OCI-LY7 (cell line): ENCODE results near the gene RAPGEF6. TPM values are rescaled to one million over a fixed set of nuclear protein-coding genes. Genes with fewer than 3 reads are reported as not detected.

Experiments used
- BruUV-seq: library from RNA; stranded (reverse); fragments of 400-500 nt; replicated peaks from 2 replicates; lab custom pipeline; 2021; lab: Mats Ljungman, UMichigan
- CTCF ChIA-PET: fragments of 300-600 bp; sonication (Branson Sonifier 250); formaldehyde crosslinking; loops from one replicate; lab custom pipeline; 2022; ENCODE audit warnings: antibody characterized with exemption; ENCODE audit not compliant: unreplicated experiment; lab: Charles Lee
- POLR2A ChIA-PET: fragments of 300-600 bp; sonication (Branson Sonifier 250); formaldehyde crosslinking; loops from one replicate; lab custom pipeline; 2022; ENCODE audit warnings: antibody characterized with exemption; lab: Charles Lee
- DNase-seq: peaks from one replicate; pipeline ENCODE4 v3.0.0-alpha.2; 2015; ENCODE audit warnings: low spot score
- H2AFZ ChIP-seq: fragments of 200-600 bp; sonication (generic), shearing (Covaris generic); 2 replicates; pipeline ENCODE4 v1.6.1; 2014; ENCODE audit warnings: mild to moderate bottlenecking, antibody characterized with exemption, low read length, moderate library complexity
- H3K27ac ChIP-seq: fragments of 200-600 bp; sonication (generic); 2 replicates; pipeline ENCODE4 v1.5.1; 2014; ENCODE audit warnings: mixed run types, low read depth, mild to moderate bottlenecking, moderate library complexity, low read length, inconsistent platforms; ENCODE audit not compliant: poor library complexity, severe bottlenecking
- H3K36me3 ChIP-seq: fragments of 200-600 bp; sonication (generic); 2 replicates; pipeline ENCODE4 v1.6.1; 2014; ENCODE audit warnings: mild to moderate bottlenecking, antibody characterized with exemption, low read length, moderate library complexity, mixed read lengths; ENCODE audit not compliant: insufficient read depth
- H3K4me1 ChIP-seq: fragments of 200-600 bp; sonication (generic); 2 replicates; pipeline ENCODE4 v1.5.1; 2014; ENCODE audit warnings: mild to moderate bottlenecking, low read length; ENCODE audit not compliant: insufficient read depth, poor library complexity, severe bottlenecking
- H3K4me2 ChIP-seq: fragments of 200-600 bp; sonication (generic); 2 replicates; pipeline ENCODE4 v1.6.1; 2014; ENCODE audit warnings: mild to moderate bottlenecking, low read length
- H3K4me3 ChIP-seq: fragments of 200-600 bp; sonication (generic); 2 replicates; pipeline ENCODE4 v1.5.1; 2014; ENCODE audit warnings: mild to moderate bottlenecking, low read depth, low read length; ENCODE audit not compliant: poor library complexity, severe bottlenecking
- H3K79me2 ChIP-seq: fragments of 200-600 bp; sonication (generic); 2 replicates; pipeline ENCODE4 v1.6.1; 2016; ENCODE audit warnings: low read depth, mild to moderate bottlenecking, low read length, moderate library complexity, mixed read lengths; ENCODE audit not compliant: insufficient read depth
- H3K9me2 ChIP-seq: fragments of 200-600 bp; sonication (generic); 2 replicates; pipeline ENCODE4 v1.6.1; 2016; ENCODE audit warnings: mild to moderate bottlenecking, low read length, mixed read lengths; ENCODE audit not compliant: insufficient read depth
- H3K9me3 ChIP-seq: fragments of 200-600 bp; sonication (generic); 2 replicates; pipeline ENCODE4 v1.6.1; 2014; ENCODE audit warnings: mild to moderate bottlenecking, mixed run types, low read length, mixed read lengths
- H4K20me1 ChIP-seq: fragments of 200-600 bp; sonication (generic); 2 replicates; pipeline ENCODE4 v1.6.1; 2014; ENCODE audit warnings: mild to moderate bottlenecking, antibody characterized with exemption, low read length, moderate library complexity, mixed read lengths; ENCODE audit not compliant: insufficient read depth
- CTCF ChIP-seq: fragments of 200-600 bp; sonication (generic); conservative IDR thresholded peaks from 2 replicates; pipeline ENCODE4 v1.5.1; 2014; ENCODE audit warnings: mild to moderate bottlenecking, antibody characterized with exemption, low read length, moderate library complexity, mixed read lengths
- EZH2phosphoT487 ChIP-seq: fragments of 200-600 bp; sonication (generic); IDR thresholded peaks from 2 replicates; pipeline ENCODE4 v1.6.1; 2018; ENCODE audit warnings: low read depth, borderline replicate concordance, mild to moderate bottlenecking, mixed run types, antibody characterized with exemption, low read length, moderate library complexity, mixed read lengths
- intact Hi-C: fragments of 100-400 bp; cut with micrococcal nuclease; formaldehyde crosslinking; loops from one replicate; pipeline ENCODE4 v1.10.0; 2022; ENCODE audit not compliant: unreplicated experiment
- total RNA-seq, 2 experiments: library from RNA; depleted of rRNA in 1 of 2; stranded (reverse); fragments of >200 nt in 1 of 2; shearing (Covaris generic) in 1 of 2; gene quantifications; 2 replicates each; pipeline ENCODE4 v1.2.3, GENCODE V29; 2014 to 2022

The RAPGEF6 gene
- total RNA-seq, 2 experiments from 2014 or later = 39.6 to 50.8 TPM

GRCh38 chr5:131589510-131590348 lies 45.3 kb downstream of the RAPGEF6 start:
- H3K4me3 ChIP-seq = no peak overlapping the region
- H3K9me3 ChIP-seq = no peaks in the 10 kb centered on the region
- peaks cover 84% of the 10 kb centered on the region for H3K79me2 ChIP-seq
- H3K4me2 ChIP-seq = no peak overlapping the region
- ChIA-PET POLR2A (interaction anchor here (0.6 to 1.0 kb wide), 4 partner anchors 44 to 209 kb away, joined by 3 to 4 read pairs (median 3); no protein-coding TSS in a partner anchor), CTCF (interaction anchor here (0.6 to 1.6 kb wide), 5 partner anchors 61 to 418 kb away, joined by 3 to 8 read pairs (median 3); no protein-coding TSS in a partner anchor)
- 0 out of 2 replicates have a peak, but pooled peaks cover 8% of the 10 kb centered on the region for H4K20me1 ChIP-seq
- H3K36me3 ChIP-seq = peaks cover 77% of the 10 kb centered on the region
- no peak overlapping the region for H2AFZ ChIP-seq
- H3K9me2 ChIP-seq = no peaks in the 10 kb centered on the region
- BruUV-seq = no TSS peak
- intact Hi-C loops = loop anchor here (1.0 to 5.0 kb wide), 5 partner anchors 45 to 474 kb away; partner anchors contain the start of gene RAPGEF6
- TF ChIP-seq EZH2phosphoT487 (no peak), CTCF (peak; percentile 96)
- peaks cover 3% of the 10 kb centered on the region for H3K4me1 ChIP-seq
- DNase-seq = peak; percentile 71
- H3K27ac ChIP-seq = no peak overlapping the region

GRCh38 chr5:131587541-131587940 lies 47.5 kb downstream of the RAPGEF6 start:
- H3K4me1 ChIP-seq = peaks cover 3% of the 10 kb centered on the region
- H3K79me2 ChIP-seq = peaks cover 90% of the 10 kb centered on the region
- no peak for DNase-seq
- peaks cover 79% of the 10 kb centered on the region for H3K36me3 ChIP-seq
- H3K4me3 ChIP-seq = no peak overlapping the region
- H3K4me2 ChIP-seq = no peak overlapping the region
- H3K9me2 ChIP-seq = no peaks in the 10 kb centered on the region
- intact Hi-C loops = loop anchor here (5.0 kb wide), 1 partner anchor 95 kb away; no protein-coding TSS in a partner anchor
- no peak overlapping the region for H3K27ac ChIP-seq
- peaks cover 12% of the 10 kb centered on the region for H3K9me3 ChIP-seq
- H4K20me1 ChIP-seq = 0 out of 2 replicates have a peak, but pooled peaks cover 8% of the 10 kb centered on the region
- CTCF ChIA-PET = no interaction called here
- TF ChIP-seq CTCF (no peak), EZH2phosphoT487 (no peak)
- H2AFZ ChIP-seq = no peak overlapping the region
- POLR2A ChIA-PET = interaction anchor here (0.7 kb wide), 2 partner anchors 42 to 218 kb away, joined by 3 to 6 read pairs; no protein-coding TSS in a partner anchor
- no TSS peak for BruUV-seq
